22Rv1 (cell line): ENCODE results near the gene PF4V1.

ENCODE experiments used
- H3K27ac ChIP-seq: fragments of 450-650 bp; 2 replicates; pipeline ENCODE4 v1.5.1; 2017
- ZFX ChIP-seq: fragments of 450-650 bp; IDR thresholded peaks from 2 replicates; pipeline ENCODE4 v1.6.1; 2017; ENCODE audit warnings: antibody characterized with exemption, borderline replicate concordance
- TF ChIP-seq, protein P1 (sequence below): fragments of 450-650 bp; IDR thresholded peaks from 2 replicates; pipeline ENCODE4 v1.5.1; 2017; ENCODE audit warnings: mild to moderate bottlenecking

The PF4V1 gene

DNA sequence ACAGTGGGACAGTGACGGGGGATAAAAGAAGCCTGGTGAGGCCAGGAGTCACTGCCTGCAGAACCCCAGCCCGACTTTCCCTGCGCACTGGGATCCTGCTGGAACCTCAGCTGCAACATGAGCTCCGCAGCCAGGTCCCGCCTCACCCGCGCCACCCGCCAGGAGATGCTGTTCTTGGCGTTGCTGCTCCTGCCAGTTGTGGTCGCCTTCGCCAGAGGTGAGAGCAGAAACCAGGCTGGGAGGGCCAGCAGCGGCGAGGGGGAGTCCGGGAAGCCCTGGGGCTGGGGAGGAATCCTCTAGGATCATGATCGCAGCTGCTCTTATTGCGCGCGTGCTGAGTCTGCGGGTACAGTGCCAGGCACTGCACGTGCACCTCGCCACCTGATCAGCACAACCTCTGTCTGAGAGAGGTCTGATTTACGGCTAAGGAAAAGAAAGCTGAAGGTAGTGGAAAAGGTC lies at the start of gene PF4V1:
TSS of gene PF4V1 (plus strand) at position 51 of the 459 bp plus-strand sequence. CDS start at position 118, 67 bp downstream.
- no peak within 1 kb of the TSS for H3K27ac ChIP-seq
- TF ChIP-seq, protein P1, sequence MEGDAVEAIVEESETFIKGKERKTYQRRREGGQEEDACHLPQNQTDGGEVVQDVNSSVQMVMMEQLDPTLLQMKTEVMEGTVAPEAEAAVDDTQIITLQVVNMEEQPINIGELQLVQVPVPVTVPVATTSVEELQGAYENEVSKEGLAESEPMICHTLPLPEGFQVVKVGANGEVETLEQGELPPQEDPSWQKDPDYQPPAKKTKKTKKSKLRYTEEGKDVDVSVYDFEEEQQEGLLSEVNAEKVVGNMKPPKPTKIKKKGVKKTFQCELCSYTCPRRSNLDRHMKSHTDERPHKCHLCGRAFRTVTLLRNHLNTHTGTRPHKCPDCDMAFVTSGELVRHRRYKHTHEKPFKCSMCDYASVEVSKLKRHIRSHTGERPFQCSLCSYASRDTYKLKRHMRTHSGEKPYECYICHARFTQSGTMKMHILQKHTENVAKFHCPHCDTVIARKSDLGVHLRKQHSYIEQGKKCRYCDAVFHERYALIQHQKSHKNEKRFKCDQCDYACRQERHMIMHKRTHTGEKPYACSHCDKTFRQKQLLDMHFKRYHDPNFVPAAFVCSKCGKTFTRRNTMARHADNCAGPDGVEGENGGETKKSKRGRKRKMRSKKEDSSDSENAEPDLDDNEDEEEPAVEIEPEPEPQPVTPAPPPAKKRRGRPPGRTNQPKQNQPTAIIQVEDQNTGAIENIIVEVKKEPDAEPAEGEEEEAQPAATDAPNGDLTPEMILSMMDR = no peak
- TF ChIP-seq ZFX = no peak

DNA sequence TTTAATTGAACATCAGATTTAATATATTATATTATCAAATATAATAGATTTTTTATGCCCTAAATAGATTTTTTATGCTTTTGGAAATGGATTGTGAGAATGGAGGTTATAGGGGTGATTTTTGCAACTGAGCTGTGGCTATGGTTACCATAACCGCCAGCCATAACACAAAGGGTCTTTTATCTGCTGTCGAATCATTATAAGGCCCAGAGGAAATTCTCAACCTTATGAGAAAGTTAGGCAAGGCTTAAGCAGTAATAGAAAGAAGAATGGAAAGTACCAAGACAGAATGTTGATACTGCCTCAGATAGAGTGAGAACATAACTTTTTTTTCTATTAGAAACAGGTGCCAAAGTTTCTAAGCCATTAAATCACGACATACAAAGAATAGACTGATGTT lies 42.9 kb upstream of the PF4V1 start:
- no peak for TF ChIP-seq ZFX
- TF ChIP-seq, protein P1 = no peak

GRCh38 chr4:73811841-73812240 lies 41.3 kb upstream of the PF4V1 start:
- H3K27ac ChIP-seq = no peak overlapping the region
- no peak for TF ChIP-seq ZFX
- TF ChIP-seq, protein P1 = no peak

More for the DNA sequence above, 42.9 kb upstream of the PF4V1 start:
- no peak overlapping the region for H3K27ac ChIP-seq

DNA sequence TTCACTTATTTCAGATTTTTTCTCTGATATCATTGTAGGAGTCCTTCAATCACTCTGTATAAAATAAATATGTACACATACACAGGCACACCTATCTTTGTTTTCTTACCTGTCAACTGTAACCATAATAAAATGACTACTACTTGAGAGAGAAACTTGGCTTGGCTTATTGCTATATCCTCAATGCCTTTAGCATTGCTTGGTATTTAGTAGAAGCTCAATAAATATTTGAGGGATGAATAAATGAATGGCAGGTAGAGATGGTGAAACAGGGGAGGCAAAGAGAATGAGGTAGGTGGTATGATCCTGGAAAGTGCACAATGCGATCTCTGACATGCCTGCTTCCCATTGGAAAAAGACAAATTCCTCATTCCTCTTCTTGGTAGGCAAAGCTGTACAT lies 38.4 kb upstream of the PF4V1 start:
- no peak overlapping the region for H3K27ac ChIP-seq

GRCh38 chr4:73815145-73815544 lies 38.0 kb upstream of the PF4V1 start:
- TF ChIP-seq ZFX = no peak
- TF ChIP-seq, protein P1 = no peak
- H3K27ac ChIP-seq = no peak overlapping the region

More for the DNA sequence above, 38.4 kb upstream of the PF4V1 start:
- TF ChIP-seq ZFX = no peak
- TF ChIP-seq, protein P1 = no peak

GRCh38 chr4:73816814-73817213 lies 36.3 kb upstream of the PF4V1 start:
- TF ChIP-seq ZFX = no peak
- TF ChIP-seq, protein P1 = no peak
- no peak overlapping the region for H3K27ac ChIP-seq

GRCh38 chr4:73817341-73817740 lies 35.8 kb upstream of the PF4V1 start:
- H3K27ac ChIP-seq = no peak overlapping the region
- TF ChIP-seq ZFX = no peak
- TF ChIP-seq, protein P1 = no peak
